GM18517 (cell line): ENCODE data around the gene MAMLD1.

ENCODE experiments used
- ATAC-seq: cut with Tn5 transposase; IDR thresholded peaks from one replicate; pipeline ENCODE4 v1.9.1; 2021; ENCODE audit warnings: mild to moderate bottlenecking, moderate library complexity; ENCODE audit not compliant: unreplicated experiment

The MAMLD1 gene

GRCh38 chrX:150355913-150356312, 7.2 kb upstream of the MAMLD1 start:
- no peak for ATAC-seq

- no peak for ATAC-seq
Measured at GRCh38 chrX:150357790-150358189, 5.3 kb upstream of the MAMLD1 start.

GRCh38 chrX:150358651-150359050, 4.5 kb upstream of the MAMLD1 start:
- ATAC-seq = no peak

GRCh38 chrX:150360331-150360730, 2.8 kb upstream of the MAMLD1 start:
- no peak for ATAC-seq

- no peak for ATAC-seq
Measured at GRCh38 chrX:150361070-150361776, 1.9 kb upstream of the MAMLD1 start.

- no peak for ATAC-seq
Measured at GRCh38 chrX:150361777-150362351, 1.3 kb upstream of the MAMLD1 start.

- no peak for ATAC-seq
Measured at GRCh38 chrX:150363561-150364346, 637 bp downstream of the MAMLD1 start.

- no peak for ATAC-seq
Measured at GRCh38 chrX:150364347-150365050, 1.4 kb downstream of the MAMLD1 start.

GRCh38 chrX:150365051-150365989, 2.2 kb downstream of the MAMLD1 start:
- ATAC-seq = no peak

- ATAC-seq = no peak
Measured at GRCh38 chrX:150365990-150366911, 3.1 kb downstream of the MAMLD1 start.

- ATAC-seq = no peak
Measured at GRCh38 chrX:150366951-150367545, 3.9 kb downstream of the MAMLD1 start.

- ATAC-seq = no peak
Measured at GRCh38 chrX:150370589-150371312, 7.6 kb downstream of the MAMLD1 start.

GRCh38 chrX:150371877-150372276, 8.8 kb downstream of the MAMLD1 start:
- no peak for ATAC-seq

- no peak for ATAC-seq
Measured at GRCh38 chrX:150372280-150372679, 9.2 kb downstream of the MAMLD1 start.

- ATAC-seq = no peak
Measured at GRCh38 chrX:150372756-150373155, 9.6 kb downstream of the MAMLD1 start.

- ATAC-seq = no peak
Measured at GRCh38 chrX:150375243-150375770, 12.2 kb downstream of the MAMLD1 start.

GRCh38 chrX:150377005-150377404, 13.9 kb downstream of the MAMLD1 start:
- ATAC-seq = no peak

GRCh38 chrX:150405006-150405405, 41.9 kb downstream of the MAMLD1 start:
- no peak for ATAC-seq
